Keratinocyte (primary cell): Measurements from ENCODE around the gene AIFM2. TPM values are rescaled to one million over a fixed set of nuclear protein-coding genes. Genes with fewer than 3 reads are reported as not detected.

Source experiments
- DNase-seq: peaks from one replicate; pipeline ENCODE4 v3.0.0-alpha.2; 2011; ENCODE audit warnings: low read depth, missing footprints, low spot score
- FAIRE-seq: peaks from 2 replicates; lab custom pipeline; 2011; peaks lifted over from hg19 to GRCh38; lab: Jason Lieb, UNC
- H2AFZ ChIP-seq: 2 replicates; pipeline ENCODE4 v1.6.0; 2012; ENCODE audit warnings: low read length, control low read depth, inconsistent platforms; ENCODE audit not compliant: control insufficient read depth
- H3K27ac ChIP-seq: 2 replicates; pipeline ENCODE4 v1.5.1; 2011; ENCODE audit warnings: low read length; ENCODE audit not compliant: control insufficient read depth, insufficient read depth
- H3K27me3 ChIP-seq: 3 replicates; pipeline ENCODE4 v1.6.0; 2011; ENCODE audit warnings: low read length; ENCODE audit not compliant: control insufficient read depth, insufficient read depth; ENCODE audit errors: extremely low read depth
- H3K36me3 ChIP-seq, 2 experiments: 2 replicates in 1 of 2; 3 replicates in 1 of 2; pipeline ENCODE4 v1.5.1; 2011; ENCODE audit warnings: low read length in 2 of 2, mild to moderate bottlenecking in 1 of 2; ENCODE audit not compliant: control insufficient read depth in 2 of 2, insufficient read depth in 2 of 2; ENCODE audit errors: extremely low read depth in 1 of 2
- H3K4me1 ChIP-seq: 3 replicates; pipeline ENCODE4 v1.5.1; 2011; ENCODE audit warnings: low read length; ENCODE audit not compliant: control insufficient read depth, insufficient read depth; ENCODE audit errors: extremely low read depth
- H3K4me2 ChIP-seq: 3 replicates; pipeline ENCODE4 v1.6.0; 2011; ENCODE audit warnings: low read depth, low read length; ENCODE audit not compliant: control insufficient read depth, insufficient read depth; ENCODE audit errors: extremely low read depth
- H3K4me3 ChIP-seq, 3 experiments: fragments of 200-600 bp in 1 of 3; sonication (generic) in 1 of 3; 2 replicates in 2 of 3; 3 replicates in 1 of 3; pipeline ENCODE4 v1.5.1; 2011 to 2016; ENCODE audit warnings: low read length in 3 of 3, mild to moderate bottlenecking in 3 of 3, control low read depth in 2 of 3, inconsistent platforms in 1 of 3, low read depth in 1 of 3, mixed read lengths in 1 of 3, mixed run types in 1 of 3, moderate library complexity in 1 of 3; ENCODE audit not compliant: control insufficient read depth in 2 of 3, insufficient read depth in 2 of 3; ENCODE audit errors: extremely low read depth in 1 of 3
- H3K79me2 ChIP-seq: 2 replicates; pipeline ENCODE4 v1.6.0; 2012; ENCODE audit warnings: low read length; ENCODE audit not compliant: control insufficient read depth, insufficient read depth
- H3K9ac ChIP-seq: 3 replicates; pipeline ENCODE4 v1.6.0; 2011; ENCODE audit warnings: low read length; ENCODE audit not compliant: control insufficient read depth, insufficient read depth; ENCODE audit errors: extremely low read depth
- H3K9me1 ChIP-seq: 3 replicates; pipeline ENCODE4 v1.6.0; 2011; ENCODE audit warnings: low read length; ENCODE audit not compliant: control insufficient read depth, insufficient read depth; ENCODE audit errors: extremely low read depth
- H3K9me3 ChIP-seq: 2 replicates; pipeline ENCODE4 v1.5.1; 2012; ENCODE audit warnings: low read depth, low read length; ENCODE audit not compliant: control insufficient read depth
- H4K20me1 ChIP-seq: 3 replicates; pipeline ENCODE4 v1.6.0; 2011; ENCODE audit warnings: low read length; ENCODE audit not compliant: control insufficient read depth, insufficient read depth; ENCODE audit errors: extremely low read depth
- CTCF ChIP-seq, 3 experiments: IDR thresholded peaks in 1 of 3; conservative IDR thresholded peaks in 1 of 3; optimal IDR thresholded peaks in 1 of 3; 2 replicates in 2 of 3; 3 replicates in 1 of 3; pipeline versions ENCODE3 to v1.5.1; 2011; ENCODE audit warnings: low read length in 3 of 3, mild to moderate bottlenecking in 3 of 3, moderate library complexity in 2 of 3, control low read depth in 1 of 3, inconsistent platforms in 1 of 3; ENCODE audit not compliant: insufficient read depth in 2 of 3; ENCODE audit errors: extremely low read depth in 1 of 3
- EZH2 ChIP-seq: IDR thresholded peaks from one replicate; pipeline ENCODE4 v1.6.1; 2012; ENCODE audit warnings: inconsistent platforms, mild to moderate bottlenecking, low read length, moderate library complexity
- dilution Hi-C: fragments of 300-500 bp; cut with MboI; formaldehyde crosslinking; loops from one replicate; pipeline ENCODE4 v1.7.0; 2020; ENCODE audit warnings: low sequenced_read_pairs; ENCODE audit not compliant: extremely low pct_ligation_motif_present
- polyA plus RNA-seq, 5 experiments: library from polyadenylated mRNA; depleted of rRNA in 3 of 5; stranded (reverse) in 3 of 5; stranded (forward) in 1 of 5; unstranded in 1 of 5; fragments of >200 nt; gene quantifications; 1 replicate in 1 of 5; 2 replicates in 3 of 5; 3 replicates in 1 of 5; pipeline versions ENCODE4 v1.2.1 to v1.2.3, GENCODE V29; 2011 to 2012; ENCODE audit warnings: missing spikeins in 2 of 5, low read depth in 1 of 5, low replicate concordance in 1 of 5

The AIFM2 gene
- polyA plus RNA-seq, 1 donor (not counting 4 experiments of a cell fraction or from before 2014, with no cell fraction given), result 1.8 TPM

- no peak for TF ChIP-seq EZH2
- TF ChIP-seq CTCF (optimal IDR thresholded peaks at IDR 0.05 in 1 of 3, IDR thresholded peaks at IDR 0.05 in 1 of 3, conservative IDR thresholded peaks at IDR 0.05 in 1 of 3; ENCODE audit: extremely low read depth in 1 of 3, insufficient read depth in 2 of 3, low read length in 3 of 3), result no peak
- H3K79me2 ChIP-seq, result peaks cover 11% of the 10 kb centered on the region
- FAIRE-seq (no peak), DNase-seq (no peak)
- H4K20me1 ChIP-seq, result no peaks in the 10 kb centered on the region
- H2AFZ ChIP-seq, result no peak overlapping the region
- no peak overlapping the region for H3K27ac ChIP-seq
- H3K9ac ChIP-seq, result no peak overlapping the region
- dilution Hi-C loops, result no loop called here
- H3K9me1 ChIP-seq, result no peaks in the 10 kb centered on the region
- no peak overlapping the region for H3K4me3 ChIP-seq
- no peaks in the 10 kb centered on the region for H3K9me3 ChIP-seq
- peaks cover 0 to 2% of the 10 kb centered on the region in 2 experiments for H3K36me3 ChIP-seq
- H3K4me2 ChIP-seq, result no peak overlapping the region
- no peaks in the 10 kb centered on the region for H3K27me3 ChIP-seq
- peaks cover 32% of the 10 kb centered on the region for H3K4me1 ChIP-seq
Observed at GRCh38 chr10:70140297-70140696, 7.7 kb upstream of the AIFM2 start.

GRCh38 chr10:70139997-70140250 lies 7.3 kb upstream of the AIFM2 start:
- dilution Hi-C loops, result no loop called here
- FAIRE-seq, result no peak

More at GRCh38 chr10:70139997-70140250, 7.3 kb upstream of the AIFM2 start:
- Histone ChIP-seq H3K4me3 (no peak overlapping the region), H2AFZ (no peak overlapping the region), H3K27me3 (no peaks in the 10 kb centered on the region), H3K9me3 (no peaks in the 10 kb centered on the region), H3K79me2 (peaks cover 7% of the 10 kb centered on the region), H3K4me1 (peaks cover 29% of the 10 kb centered on the region), H3K9me1 (no peaks in the 10 kb centered on the region), H3K4me2 (no peak overlapping the region), H4K20me1 (no peaks in the 10 kb centered on the region), H3K9ac (no peak overlapping the region), H3K27ac (no peak overlapping the region), H3K36me3 (peaks cover 0 to 2% of the 10 kb centered on the region in 2 experiments)
- DNase-seq, result no peak
- TF ChIP-seq EZH2, result no peak
- no peak for TF ChIP-seq CTCF (optimal IDR thresholded peaks at IDR 0.05 in 1 of 3, IDR thresholded peaks at IDR 0.05 in 1 of 3, conservative IDR thresholded peaks at IDR 0.05 in 1 of 3; ENCODE audit: extremely low read depth in 1 of 3, insufficient read depth in 2 of 3, low read length in 3 of 3)
